Ectodermal cell (in vitro differentiated cells): ENCODE results near the gene GSTP1.
"Not testable (repeated sequence)": the region's sequence is repeated elsewhere in the genome, so short reads cannot be mapped to it uniquely, and the experiment has no call there.

Source experiments
- H3K27ac ChIP-seq: 2 replicates; pipeline ENCODE4 v1.7.0; 2013; ENCODE audit warnings: mild to moderate bottlenecking, low read depth, low read length; ENCODE audit not compliant: insufficient read depth, poor library complexity, severe bottlenecking
- H3K27me3 ChIP-seq: 2 replicates; pipeline ENCODE4 v1.7.0; 2013; ENCODE audit warnings: mild to moderate bottlenecking, low read length; ENCODE audit not compliant: insufficient read depth, control insufficient read depth, poor library complexity, severe bottlenecking
- H3K36me3 ChIP-seq: one replicate; pipeline ENCODE4 v1.7.0; 2013; ENCODE audit warnings: low read length; ENCODE audit not compliant: control insufficient read depth, insufficient read depth
- H3K4me1 ChIP-seq: one replicate; pipeline ENCODE4 v1.7.0; 2013; ENCODE audit warnings: low read length; ENCODE audit not compliant: control insufficient read depth, insufficient read depth
- H3K4me3 ChIP-seq: 2 replicates; pipeline ENCODE4 v1.7.0; 2013; ENCODE audit warnings: low read depth, low read length, control low read depth; ENCODE audit not compliant: insufficient read depth
- H3K9me3 ChIP-seq: 2 replicates; pipeline ENCODE4 v1.7.0; 2013; ENCODE audit warnings: mild to moderate bottlenecking, low read length, moderate library complexity; ENCODE audit not compliant: control insufficient read depth
- WGBS, 2 experiments: methylation state at CpG; one replicate each; pipeline ENCODE4 v1.1.7; 2013; ENCODE audit warnings: missing lambda C conversion rate in 2 of 2; 5-methylcytosine and 5-hydroxymethylcytosine counted together

The GSTP1 gene

DNA sequence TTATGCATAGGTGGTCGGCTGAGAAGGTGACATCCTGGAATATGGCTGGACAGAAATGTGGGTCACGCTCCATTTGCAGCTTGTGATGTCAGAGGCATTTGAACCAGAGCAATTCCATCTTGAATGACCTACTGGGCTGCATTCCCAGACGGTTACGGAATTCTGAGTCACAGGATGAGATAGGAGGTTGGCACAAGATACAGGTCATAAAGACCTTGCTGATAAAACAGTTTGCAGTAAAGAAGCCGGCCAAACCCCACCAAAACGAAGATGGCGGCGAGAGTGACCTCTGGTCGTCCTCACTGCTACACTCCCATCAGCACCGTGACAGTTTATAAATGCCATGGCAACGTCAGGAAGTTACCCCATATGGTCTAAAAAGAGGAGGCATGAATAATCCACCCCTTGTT is 19.9 kb upstream of the GSTP1 start:
- H3K4me1 ChIP-seq, H3K27me3 ChIP-seq, H3K4me3 ChIP-seq, H3K9me3 ChIP-seq, H3K36me3 ChIP-seq, H3K27ac ChIP-seq: not testable (repeated sequence)
- WGBS, 2 experiments: 91 to 92% methylated on average over 11 of the region's 11 CpGs

DNA sequence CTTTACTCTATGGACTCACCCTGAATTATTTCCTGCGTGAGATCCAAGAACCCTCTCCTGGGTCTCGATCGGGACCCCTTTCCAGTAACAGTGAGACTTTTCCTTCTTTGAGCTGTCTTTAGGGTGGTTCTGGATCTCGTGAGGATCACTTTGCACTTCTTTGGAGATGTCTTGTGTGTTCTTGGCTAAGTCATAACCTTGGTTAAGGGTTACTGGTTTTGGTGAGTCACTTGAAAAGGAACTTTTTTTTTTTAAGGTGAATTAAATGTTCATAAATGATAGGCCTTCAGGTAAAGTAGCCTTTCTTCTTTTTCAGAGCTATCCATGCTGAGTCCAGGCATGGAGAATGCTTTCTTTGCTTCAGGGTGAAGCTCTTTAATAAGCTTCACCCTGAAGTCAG is 19.4 kb upstream of the GSTP1 start:
- no peaks in the 10 kb centered on the region for H3K4me1 ChIP-seq
- H3K27me3 ChIP-seq: no peaks in the 10 kb centered on the region
- no peaks in the 10 kb centered on the region for H3K36me3 ChIP-seq
- H3K9me3 ChIP-seq: no peaks in the 10 kb centered on the region
- 94 to 98% methylated on average over 4 of the region's 4 CpGs for WGBS, 2 experiments
- H3K27ac ChIP-seq: no peak overlapping the region
- H3K4me3 ChIP-seq: no peak overlapping the region

DNA sequence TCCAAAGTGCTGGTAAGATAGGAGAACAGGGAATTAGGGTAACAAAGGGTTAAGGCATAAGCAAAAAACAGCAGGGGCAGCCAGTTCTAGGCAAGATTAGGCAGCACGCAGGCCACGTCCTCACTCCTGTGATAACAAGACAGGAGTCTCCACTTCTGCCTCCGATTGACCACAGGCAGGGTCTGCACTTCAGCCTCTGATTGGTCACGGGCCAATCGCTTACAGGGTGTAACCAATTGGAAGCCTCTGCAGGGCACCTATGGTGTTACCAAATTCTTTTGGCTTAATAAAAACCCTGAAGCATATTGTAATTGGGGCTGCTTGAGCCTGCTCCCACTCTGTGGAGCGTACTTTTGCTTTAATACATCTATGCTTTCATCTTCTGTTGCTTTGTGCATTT is 12.2 kb upstream of the GSTP1 start:
- 56 to 65% methylated on average over 6 of the region's 6 CpGs for WGBS, 2 experiments
- Histone ChIP-seq H3K4me3 (no peak overlapping the region), H3K9me3 (no peaks in the 10 kb centered on the region), H3K36me3 (no peaks in the 10 kb centered on the region), H3K27ac (no peak overlapping the region), H3K4me1 (no peaks in the 10 kb centered on the region), H3K27me3 (no peaks in the 10 kb centered on the region)

GRCh38 chr11:67572305-67572704 is 11.3 kb upstream of the GSTP1 start:
- H3K27me3 ChIP-seq: no peaks in the 10 kb centered on the region
- H3K4me1 ChIP-seq: no peaks in the 10 kb centered on the region
- no peaks in the 10 kb centered on the region for H3K36me3 ChIP-seq
- 33 to 54% methylated on average over 2 to 4 of the region's 5 CpGs for WGBS, 2 experiments
- no peak overlapping the region for H3K27ac ChIP-seq
- no peak overlapping the region for H3K4me3 ChIP-seq
- H3K9me3 ChIP-seq: no peaks in the 10 kb centered on the region

DNA sequence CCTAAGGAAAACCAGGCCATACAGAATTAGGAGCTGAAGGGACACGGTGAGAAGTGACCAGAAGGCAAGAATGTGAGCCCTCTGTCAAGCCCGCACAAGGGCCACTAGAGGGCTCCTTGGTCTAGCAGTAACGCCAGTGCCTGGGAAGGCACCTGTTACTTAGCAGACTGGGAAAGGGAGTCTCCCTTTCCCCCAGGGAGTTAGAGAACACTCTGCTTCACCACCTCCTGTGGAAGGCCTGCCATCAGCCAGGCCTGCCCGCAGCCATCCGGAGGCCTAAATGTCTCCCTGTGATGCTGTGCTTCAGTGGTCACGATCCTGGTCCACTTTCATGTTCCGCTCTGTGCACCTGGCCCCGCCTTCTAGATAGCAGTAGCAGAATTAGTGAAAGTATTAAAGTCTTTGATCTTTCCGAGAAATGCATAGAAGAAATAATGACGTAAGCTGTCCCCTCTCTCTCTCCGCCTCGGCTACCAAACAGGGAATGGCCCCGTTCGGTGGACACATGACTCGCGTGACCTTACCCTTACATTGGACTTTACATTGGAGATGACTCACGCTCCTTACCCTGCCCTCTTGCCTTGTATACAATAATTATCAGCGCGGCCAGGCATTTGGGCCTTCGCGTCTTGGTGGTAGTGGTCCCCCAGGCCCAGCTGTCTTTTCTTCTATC is 10.7 kb upstream of the GSTP1 start:
- no peak overlapping the region for H3K27ac ChIP-seq
- H3K4me1 ChIP-seq: no peaks in the 10 kb centered on the region
- no peaks in the 10 kb centered on the region for H3K27me3 ChIP-seq
- no peak overlapping the region for H3K4me3 ChIP-seq
- 70 to 71% methylated on average over 21 of the region's 21 CpGs for WGBS, 2 experiments
- H3K36me3 ChIP-seq: no peaks in the 10 kb centered on the region
- H3K9me3 ChIP-seq: no peaks in the 10 kb centered on the region

DNA sequence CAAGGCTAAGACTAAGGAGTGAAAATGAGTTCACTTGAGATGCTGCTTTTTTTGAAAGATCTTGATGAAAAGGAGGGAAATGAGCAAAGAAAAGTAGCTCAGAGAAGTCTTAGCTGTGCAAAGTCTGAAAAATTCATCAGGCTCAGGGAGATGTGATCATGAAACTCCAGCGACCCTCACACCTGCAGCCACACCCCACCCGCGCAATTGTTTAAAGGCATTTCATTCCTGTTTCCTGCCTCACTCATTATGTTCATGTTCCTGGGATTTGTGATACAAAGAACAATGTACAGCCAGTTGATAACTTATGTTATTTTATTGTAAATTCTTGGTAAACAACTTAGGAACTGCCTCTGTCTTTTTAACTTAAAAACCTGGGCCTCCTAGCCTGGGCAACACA is 8.7 kb upstream of the GSTP1 start:
- Histone ChIP-seq H3K4me3 (no peak overlapping the region), H3K9me3 (no peaks in the 10 kb centered on the region), H3K27ac (no peak overlapping the region), H3K4me1 (no peaks in the 10 kb centered on the region), H3K36me3 (no peaks in the 10 kb centered on the region), H3K27me3 (no peaks in the 10 kb centered on the region)
- WGBS, 2 experiments: 82 to 83% methylated on average over 3 of the region's 3 CpGs

- Histone ChIP-seq H3K36me3 (no peaks in the 10 kb centered on the region), H3K27ac (no peak overlapping the region), H3K4me3 (no peak overlapping the region), H3K27me3 (peaks cover 3% of the 10 kb centered on the region), H3K9me3 (no peaks in the 10 kb centered on the region), H3K4me1 (no peaks in the 10 kb centered on the region)
- 84 to 86% methylated on average over 14 of the region's 14 CpGs for WGBS, 2 experiments
Observed at GRCh38 chr11:67576735-67577475, 6.7 kb upstream of the GSTP1 start.

DNA sequence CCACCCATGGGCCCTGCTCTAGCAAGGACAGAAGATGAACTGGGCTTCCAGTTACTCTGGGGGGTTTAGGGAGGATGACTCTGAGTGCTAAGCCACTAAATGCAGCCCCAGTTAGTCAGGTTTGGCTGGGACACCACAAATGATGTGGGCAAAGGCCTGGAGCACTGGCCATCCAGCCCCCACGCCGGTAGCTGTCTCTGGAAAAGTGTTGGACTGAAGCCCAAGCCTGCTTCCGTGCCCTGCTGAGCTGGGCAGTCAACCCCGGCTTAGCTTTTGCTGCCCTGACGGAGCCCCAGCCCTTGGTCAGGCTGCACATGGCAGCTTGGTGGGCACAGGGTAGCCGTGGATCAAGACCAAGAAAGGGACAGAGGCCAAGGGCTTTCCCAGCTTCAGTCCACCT is 5.7 kb upstream of the GSTP1 start:
- no peak overlapping the region for H3K4me3 ChIP-seq
- no peaks in the 10 kb centered on the region for H3K36me3 ChIP-seq
- 90 to 93% methylated on average over 6 of the region's 6 CpGs for WGBS, 2 experiments
- H3K27me3 ChIP-seq: peaks cover 13% of the 10 kb centered on the region
- no peaks in the 10 kb centered on the region for H3K4me1 ChIP-seq
- no peaks in the 10 kb centered on the region for H3K9me3 ChIP-seq
- no peak overlapping the region for H3K27ac ChIP-seq

DNA sequence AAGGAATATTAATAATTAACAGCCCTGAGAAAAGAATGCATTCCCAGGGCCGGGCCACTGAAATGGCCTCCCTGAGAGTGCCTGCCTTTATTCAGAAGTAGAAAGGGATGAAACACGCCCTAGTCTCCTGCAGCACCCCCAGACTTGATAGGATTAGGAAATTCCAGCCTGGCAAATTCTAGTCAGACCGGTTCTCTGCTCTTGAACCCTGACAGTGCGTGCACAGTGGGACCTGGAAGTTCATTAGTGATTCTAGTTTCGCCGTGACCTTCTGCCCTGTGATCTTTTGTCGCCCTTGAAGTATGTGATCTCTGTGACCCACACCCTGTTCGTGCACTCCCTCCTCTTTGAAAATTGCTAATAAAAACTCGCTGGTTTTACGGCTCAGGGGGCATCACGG is 2.1 kb upstream of the GSTP1 start:
- no peak overlapping the region for H3K4me3 ChIP-seq
- H3K9me3 ChIP-seq: no peaks in the 10 kb centered on the region
- H3K36me3 ChIP-seq: peaks cover 10% of the 10 kb centered on the region
- peaks cover 13% of the 10 kb centered on the region for H3K4me1 ChIP-seq
- peaks cover 13% of the 10 kb centered on the region for H3K27me3 ChIP-seq
- H3K27ac ChIP-seq: no peak overlapping the region
- 48 to 58% methylated on average over 11 of the region's 11 CpGs for WGBS, 2 experiments

- 94 to 97% methylated on average over 4 of the region's 4 CpGs for WGBS, 2 experiments
Observed at GRCh38 chr11:67582011-67582410, 1.6 kb upstream of the GSTP1 start.

More at GRCh38 chr11:67582011-67582410, 1.6 kb upstream of the GSTP1 start:
- peaks cover 10% of the 10 kb centered on the region for H3K36me3 ChIP-seq
- H3K4me1 ChIP-seq: peaks cover 13% of the 10 kb centered on the region
- no peaks in the 10 kb centered on the region for H3K9me3 ChIP-seq
- peaks cover 13% of the 10 kb centered on the region for H3K27me3 ChIP-seq
- H3K4me3 ChIP-seq: no peak overlapping the region
- H3K27ac ChIP-seq: no peak overlapping the region
